Neural crest cell (in vitro differentiated cells): ENCODE measurements around the gene ATXN1L. TPM values are rescaled to one million over a fixed set of nuclear protein-coding genes. Genes with fewer than 3 reads are reported as not detected.

ENCODE experiments used
- DNase-seq: peaks from one replicate; pipeline ENCODE4 v3.0.0; 2021; ENCODE audit warnings: low read depth, mixed read lengths, low spot score
- H3K27ac Mint-ChIP-seq: one replicate; pipeline ENCODE4 v1.8.0; 2021; ENCODE audit warnings: mild to moderate bottlenecking, mixed read lengths; ENCODE audit not compliant: unreplicated experiment
- H3K27me3 Mint-ChIP-seq: 2 replicates; pipeline ENCODE4 v1.8.0; 2021; ENCODE audit warnings: low read depth, mild to moderate bottlenecking, mixed read lengths
- H3K36me3 Mint-ChIP-seq: 2 replicates; pipeline ENCODE4 v1.8.0; 2021; ENCODE audit warnings: low read depth, mild to moderate bottlenecking, mixed read lengths
- H3K4me1 Mint-ChIP-seq: 2 replicates; pipeline ENCODE4 v1.8.0; 2021; ENCODE audit warnings: mixed read lengths
- H3K4me3 Mint-ChIP-seq: one replicate; pipeline ENCODE4 v1.8.0; 2021; ENCODE audit warnings: mild to moderate bottlenecking, mixed read lengths
- H3K9me3 Mint-ChIP-seq: 2 replicates; pipeline ENCODE4 v1.8.0; 2021; ENCODE audit warnings: mixed read lengths
- CTCF ChIP-seq: fragments of 200-600 bp; sonication (generic); conservative IDR thresholded peaks from 2 replicates; pipeline ENCODE4 v1.5.0; 2021; ENCODE audit warnings: antibody characterized with exemption, mild to moderate bottlenecking
- long read RNA-seq: library from polyadenylated mRNA; unstranded; transcript quantifications from one replicate; pipeline ENCODE4 v2.0.0, GENCODE V29; 2020
- total RNA-seq: library from RNA; stranded (reverse); gene quantifications from 2 replicates; pipeline ENCODE4 v1.2.1, GENCODE V29; 2021

ATXN1L gene, protein sequence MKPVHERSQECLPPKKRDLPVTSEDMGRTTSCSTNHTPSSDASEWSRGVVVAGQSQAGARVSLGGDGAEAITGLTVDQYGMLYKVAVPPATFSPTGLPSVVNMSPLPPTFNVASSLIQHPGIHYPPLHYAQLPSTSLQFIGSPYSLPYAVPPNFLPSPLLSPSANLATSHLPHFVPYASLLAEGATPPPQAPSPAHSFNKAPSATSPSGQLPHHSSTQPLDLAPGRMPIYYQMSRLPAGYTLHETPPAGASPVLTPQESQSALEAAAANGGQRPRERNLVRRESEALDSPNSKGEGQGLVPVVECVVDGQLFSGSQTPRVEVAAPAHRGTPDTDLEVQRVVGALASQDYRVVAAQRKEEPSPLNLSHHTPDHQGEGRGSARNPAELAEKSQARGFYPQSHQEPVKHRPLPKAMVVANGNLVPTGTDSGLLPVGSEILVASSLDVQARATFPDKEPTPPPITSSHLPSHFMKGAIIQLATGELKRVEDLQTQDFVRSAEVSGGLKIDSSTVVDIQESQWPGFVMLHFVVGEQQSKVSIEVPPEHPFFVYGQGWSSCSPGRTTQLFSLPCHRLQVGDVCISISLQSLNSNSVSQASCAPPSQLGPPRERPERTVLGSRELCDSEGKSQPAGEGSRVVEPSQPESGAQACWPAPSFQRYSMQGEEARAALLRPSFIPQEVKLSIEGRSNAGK
- total RNA-seq = 27.4 and 28.4 TPM in 2 replicates
- long read RNA-seq, partial matches to known transcripts = 0 of 1 reads
- long read RNA-seq, other reads (novel, unspliced or antisense) = 0 of 1 reads

DNA sequence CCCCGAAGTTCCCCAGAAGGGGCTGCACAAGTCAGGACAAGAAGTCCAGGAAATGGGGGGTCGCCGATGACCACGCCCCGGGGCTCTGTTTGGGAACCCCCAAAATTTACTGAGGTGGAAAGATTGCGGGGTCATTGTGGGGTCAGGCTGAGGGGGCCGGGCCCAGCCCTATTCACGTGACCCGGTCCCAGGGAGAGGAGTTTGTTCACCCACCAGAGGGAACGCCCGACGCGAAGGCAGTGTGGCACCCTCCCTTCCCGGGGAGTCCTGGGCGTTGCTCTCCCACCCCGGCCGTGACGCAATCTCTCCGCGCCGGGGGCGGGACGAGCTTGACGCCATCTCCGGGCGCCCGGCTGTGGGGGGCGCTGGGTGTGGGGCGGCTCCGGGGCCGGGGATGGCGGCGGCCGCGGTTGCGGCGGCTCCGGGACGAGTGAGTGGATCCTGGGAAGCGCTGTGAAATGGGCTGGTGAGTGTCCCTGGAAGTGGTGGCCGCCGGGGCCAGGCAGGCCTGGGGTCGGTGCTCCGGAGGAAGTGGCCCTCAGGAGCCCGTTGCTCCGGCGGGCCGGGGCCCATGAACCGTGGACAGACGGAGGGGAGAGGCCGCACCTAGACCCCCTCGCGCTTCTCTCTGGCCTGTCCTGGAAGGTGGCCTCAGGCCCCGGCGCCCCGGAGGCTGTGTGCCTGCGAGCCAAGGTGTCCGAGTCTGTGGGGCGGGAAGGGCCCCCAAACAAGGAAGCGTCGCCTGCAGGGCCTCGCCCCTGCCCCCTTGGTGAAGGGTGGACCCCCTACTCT, at the start of gene ATXN1L:
ATXN1L (plus strand) TSS at position 338 of the 792 bp plus-strand sequence. CDS start 3,765 bp downstream, outside the sequence.
- H3K27me3 Mint-ChIP-seq = no peaks in the 10 kb centered on the region
- H3K4me3 Mint-ChIP-seq = peak within 1 kb of the TSS; percentile 94
- TF ChIP-seq CTCF = no peak
- peaks cover 13% of the 10 kb centered on the region for H3K4me1 Mint-ChIP-seq
- peaks cover 11% of the 10 kb centered on the region for H3K36me3 Mint-ChIP-seq
- peak within 1 kb of the TSS; percentile 96 for H3K27ac Mint-ChIP-seq
- peak; percentile 85 for DNase-seq
- no peaks in the 10 kb centered on the region for H3K9me3 Mint-ChIP-seq

GRCh38 chr16:71796501-71797097, 49.2 kb upstream of the ATXN1L start:
- Mint-ChIP-seq H3K9me3 (no peaks in the 10 kb centered on the region), H3K4me1 (no peaks in the 10 kb centered on the region), H3K36me3 (peaks cover 3% of the 10 kb centered on the region), H3K27me3 (no peaks in the 10 kb centered on the region), H3K4me3 (no peak overlapping the region), H3K27ac (no peak overlapping the region)
- TF ChIP-seq CTCF = no peak
- no peak for DNase-seq

GRCh38 chr16:71803305-71803690, 42.5 kb upstream of the ATXN1L start:
- TF ChIP-seq CTCF = no peak

DNA sequence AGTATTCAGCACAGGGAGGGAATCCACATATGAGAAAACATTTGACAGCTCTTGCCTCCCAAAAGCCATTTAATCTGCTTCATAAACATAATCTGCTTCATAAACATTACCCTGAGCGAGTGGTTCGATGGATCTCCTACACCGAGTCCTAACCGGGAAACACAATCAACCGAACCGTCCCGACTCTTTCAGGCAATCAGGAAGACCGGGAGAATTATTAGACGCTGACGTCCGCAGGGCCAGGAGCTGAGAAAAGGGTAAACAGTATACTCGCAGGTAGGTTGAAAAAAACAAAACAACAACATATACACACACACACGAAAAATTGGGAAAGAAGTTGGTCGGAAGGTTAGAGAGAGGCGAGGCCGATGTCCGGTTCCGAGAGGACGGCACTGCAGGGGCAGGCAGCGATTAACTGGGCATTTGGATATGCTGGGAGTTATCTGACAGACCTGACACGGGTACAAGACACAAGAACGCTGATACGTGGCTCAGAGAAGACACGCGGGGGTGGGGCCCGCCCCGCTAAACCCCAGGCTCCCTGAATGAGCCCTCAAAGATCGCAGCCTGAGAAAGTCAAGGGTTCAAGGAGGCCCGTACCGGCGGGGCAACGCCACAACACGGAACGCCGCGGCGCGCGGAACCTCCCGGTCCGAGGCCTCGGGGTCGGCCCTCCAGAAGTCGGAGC, 37.7 kb upstream of the ATXN1L start:
- Mint-ChIP-seq H3K27me3 (no peaks in the 10 kb centered on the region), H3K27ac (peak overlapping the region; percentile 94), H3K36me3 (no peaks in the 10 kb centered on the region), H3K9me3 (no peaks in the 10 kb centered on the region), H3K4me1 (peaks cover 25% of the 10 kb centered on the region), H3K4me3 (peak overlapping the region; percentile 93)
- TF ChIP-seq CTCF = no peak
- DNase-seq = no peak

More at GRCh38 chr16:71803305-71803690, 42.5 kb upstream of the ATXN1L start:
- H3K36me3 Mint-ChIP-seq = peaks cover 3% of the 10 kb centered on the region
- H3K27me3 Mint-ChIP-seq = no peaks in the 10 kb centered on the region
- DNase-seq = no peak
- H3K4me3 Mint-ChIP-seq = no peak overlapping the region
- H3K4me1 Mint-ChIP-seq = peaks cover 20% of the 10 kb centered on the region
- no peak overlapping the region for H3K27ac Mint-ChIP-seq
- H3K9me3 Mint-ChIP-seq = no peaks in the 10 kb centered on the region
